Psoas muscle (tissue), 8 donors: ENCODE measurements around the gene CCND1. TPM values are rescaled to one million over a fixed set of nuclear protein-coding genes. Genes with fewer than 3 reads are reported as not detected.
A peak's percentile ranks its signal among the peaks of the same experiment; 100 is the strongest.

Experiments
- ATAC-seq, 4 donors: fragments of 200-7000 bp; cut with Tn5 transposase; one replicate each; pipeline ENCODE4 v1.9.1; 2020; ENCODE audit warnings: moderate library complexity in 3 of 4, mild to moderate bottlenecking in 2 of 4
- DNase-seq, 2 donors: peaks; one replicate each; pipeline ENCODE4 v3.0.0-alpha.2; 2020
- H3K27ac ChIP-seq: fragments of 200-600 bp; one replicate; pipeline ENCODE4 v1.8.0; 2022
- H3K27me3 ChIP-seq, 3 donors: fragments of 200-600 bp in 1 of 3; one replicate each; pipeline versions ENCODE4 v1.6.1 to v1.8.0; 2013 to 2022; ENCODE audit warnings: low read length in 2 of 3, mild to moderate bottlenecking in 2 of 3, moderate library complexity in 1 of 3; ENCODE audit not compliant: insufficient read depth in 3 of 3
- H3K36me3 ChIP-seq, 2 donors: fragments of 200-600 bp in 1 of 2; one replicate each; pipeline versions ENCODE4 v1.6.1 to v1.8.0; 2013 to 2022; ENCODE audit warnings: low read depth in 1 of 2, mild to moderate bottlenecking in 1 of 2, moderate library complexity in 1 of 2; ENCODE audit not compliant: insufficient read depth in 1 of 2
- H3K4me1 ChIP-seq: fragments of 200-600 bp; one replicate; pipeline ENCODE4 v1.8.0; 2022
- H3K4me3 ChIP-seq: fragments of 200-600 bp; one replicate; pipeline ENCODE4 v1.8.0; 2022; ENCODE audit warnings: mild to moderate bottlenecking
- H3K9me3 ChIP-seq: fragments of 200-600 bp; one replicate; pipeline ENCODE4 v1.8.0; 2022
- WGBS, 3 donors: extraction: QIAGEN DNeasy Blood & Tissue Kit; methylation state at CpG; one replicate each; pipeline versions ENCODE4 v1.1.6 to v1.1.7; 2013; 5-methylcytosine and 5-hydroxymethylcytosine counted together
- intact Hi-C, 2 donors: fragments of 100-400 bp; cut with DNase I; formaldehyde crosslinking; loops; one replicate each; pipeline versions ENCODE4 v1.11.0 to v1.14.2; 2022
- polyA plus RNA-seq, 3 donors: library from polyadenylated mRNA; stranded (reverse); fragments of 200-250 nt; gene quantifications; one replicate each; pipeline ENCODE4 v1.2.3, GENCODE V29; 2013
- total RNA-seq, 4 donors: library from RNA; stranded (reverse); fragmentation: NEBNext Ultra II Directional in 2 of 4; extraction: Animal tissue kit (Norgen Biotek cat#: 25700) in 2 of 4; gene quantifications; one replicate each; pipeline versions ENCODE4 v1.2.1 to v1.2.4, GENCODE V29; 2021 to 2023
- TF ChIP-seq, protein P1 (sequence below): fragments of 200-600 bp; IDR thresholded peaks from one replicate; pipeline ENCODE4 v1.8.0; 2022; ENCODE audit warnings: antibody characterized with exemption
- donor health status: healthy with polysubstance abuse.
- donor health status: DM: no; HTN: no; CAD: no; lungs with moderate emphysema.
- donor health status: Bipolar disorder and iron deficiency.
- donor health status: healthy.
- donor health status: DM: yes; HTN: yes; CAD: no.
- donor health status: DM: no; HTN: no; CAD: no.
- donor health status: DM: no; HTN: no; CAD: no.
- donor health status: DM: yes; HTN: yes; CAD: no.

The CCND1 gene
- total and polyA plus RNA-seq, 7 donors, result 1.8 to 11.3 (median 6.5) TPM

GRCh38 chr11:69700278-69701140 is 59.6 kb downstream of the CCND1 start:
- ATAC-seq, result no peak
- H3K27ac ChIP-seq, result no peak overlapping the region
- H3K9me3 ChIP-seq, result no peaks in the 10 kb centered on the region
- intact Hi-C loops, result no loop called here
- no peak overlapping the region for H3K4me3 ChIP-seq
- H3K27me3 ChIP-seq, result peaks cover 0 to 94% (median 28%) of the 10 kb centered on the region in 3 donors
- DNase-seq, result peak in 1 of 2 donors; percentile 72
- TF ChIP-seq, protein P1, sequence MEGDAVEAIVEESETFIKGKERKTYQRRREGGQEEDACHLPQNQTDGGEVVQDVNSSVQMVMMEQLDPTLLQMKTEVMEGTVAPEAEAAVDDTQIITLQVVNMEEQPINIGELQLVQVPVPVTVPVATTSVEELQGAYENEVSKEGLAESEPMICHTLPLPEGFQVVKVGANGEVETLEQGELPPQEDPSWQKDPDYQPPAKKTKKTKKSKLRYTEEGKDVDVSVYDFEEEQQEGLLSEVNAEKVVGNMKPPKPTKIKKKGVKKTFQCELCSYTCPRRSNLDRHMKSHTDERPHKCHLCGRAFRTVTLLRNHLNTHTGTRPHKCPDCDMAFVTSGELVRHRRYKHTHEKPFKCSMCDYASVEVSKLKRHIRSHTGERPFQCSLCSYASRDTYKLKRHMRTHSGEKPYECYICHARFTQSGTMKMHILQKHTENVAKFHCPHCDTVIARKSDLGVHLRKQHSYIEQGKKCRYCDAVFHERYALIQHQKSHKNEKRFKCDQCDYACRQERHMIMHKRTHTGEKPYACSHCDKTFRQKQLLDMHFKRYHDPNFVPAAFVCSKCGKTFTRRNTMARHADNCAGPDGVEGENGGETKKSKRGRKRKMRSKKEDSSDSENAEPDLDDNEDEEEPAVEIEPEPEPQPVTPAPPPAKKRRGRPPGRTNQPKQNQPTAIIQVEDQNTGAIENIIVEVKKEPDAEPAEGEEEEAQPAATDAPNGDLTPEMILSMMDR, result no peak
- 37 to 41% (median 40%) methylated on average over 20 of the region's 20 CpGs for WGBS, 3 donors
- no peaks in the 10 kb centered on the region for H3K36me3 ChIP-seq
- H3K4me1 ChIP-seq, result peaks cover 6% of the 10 kb centered on the region

DNA sequence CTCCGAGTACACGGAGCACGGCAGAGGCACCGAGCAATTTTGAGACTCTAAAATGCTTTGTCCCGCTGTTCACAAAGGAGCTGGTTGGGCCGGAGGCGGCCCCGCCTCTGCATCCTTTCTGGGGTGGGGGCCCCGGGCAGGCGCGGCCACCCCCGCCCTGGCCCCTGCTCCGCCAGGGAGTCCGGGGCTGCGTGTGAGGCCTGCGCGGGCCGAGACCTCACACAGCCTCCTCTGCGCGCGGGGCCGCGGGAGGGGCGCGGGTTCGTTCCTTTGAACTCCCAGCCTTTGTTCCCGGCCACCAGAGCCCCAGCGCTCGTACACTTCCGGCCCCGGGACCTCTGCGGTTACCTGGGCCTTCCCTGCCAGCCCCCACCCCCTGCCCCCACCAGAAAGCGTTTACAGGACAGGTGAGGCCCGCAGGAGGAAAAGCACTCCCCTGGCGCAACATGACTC is 61.3 kb downstream of the CCND1 start:
- Histone ChIP-seq H3K9me3 (no peaks in the 10 kb centered on the region), H3K36me3 (no peaks in the 10 kb centered on the region), H3K4me3 (no peak overlapping the region), H3K27ac (no peak overlapping the region), H3K4me1 (peaks cover 6% of the 10 kb centered on the region), H3K27me3 (peaks cover 0 to 95% (median 30%) of the 10 kb centered on the region in 3 donors)
- DNase-seq, result no peak
- intact Hi-C loops, result no loop called here
- 13 to 21% (median 17%) methylated on average over 32 to 35 of the region's 35 CpGs for WGBS, 3 donors
- ATAC-seq, result no peak
- TF ChIP-seq, protein P1, result no peak

GRCh38 chr11:69702769-69703452 is 62.0 kb downstream of the CCND1 start:
- WGBS, 3 donors, result 8 to 13% (median 9%) methylated on average over 44 to 45 of the region's 45 CpGs
- intact Hi-C loops, result no loop called here

DNA sequence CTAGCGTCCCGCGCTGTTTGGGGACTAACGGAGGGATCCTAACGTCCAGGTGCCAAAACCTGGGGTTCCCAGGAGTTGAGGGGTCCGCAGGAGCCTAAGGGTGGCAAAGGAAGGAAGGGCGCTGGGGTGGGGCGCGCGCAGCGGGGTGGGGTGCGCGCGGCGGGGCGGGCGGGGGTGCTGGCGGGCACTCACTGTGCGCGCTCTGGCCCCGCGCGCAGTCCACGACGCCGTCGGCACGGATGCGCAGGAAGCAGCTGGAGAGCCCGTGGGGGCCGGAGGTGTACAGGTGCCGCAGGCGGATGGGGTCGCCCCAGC is 62.5 kb downstream of the CCND1 start:
- H3K27me3 ChIP-seq, result peaks cover 0 to 90% (median 28%) of the 10 kb centered on the region in 3 donors
- H3K27ac ChIP-seq, result no peak overlapping the region
- ATAC-seq (no peak), DNase-seq (no peak)
- H3K36me3 ChIP-seq, result no peaks in the 10 kb centered on the region
- peaks cover 6% of the 10 kb centered on the region for H3K4me1 ChIP-seq
- WGBS, 3 donors, result 1 to 3% (median 2%) methylated on average over 24 to 34 of the region's 34 CpGs
- no peaks in the 10 kb centered on the region for H3K9me3 ChIP-seq
- TF ChIP-seq, protein P1, result no peak
- no peak overlapping the region for H3K4me3 ChIP-seq
- intact Hi-C loops, result no loop called here

More at GRCh38 chr11:69702769-69703452, 62.0 kb downstream of the CCND1 start:
- Histone ChIP-seq H3K4me1 (peaks cover 6% of the 10 kb centered on the region), H3K27me3 (peaks cover 0 to 94% (median 30%) of the 10 kb centered on the region in 3 donors), H3K9me3 (no peaks in the 10 kb centered on the region), H3K4me3 (no peak overlapping the region), H3K36me3 (no peaks in the 10 kb centered on the region), H3K27ac (no peak overlapping the region)
- DNase-seq (no peak), ATAC-seq (no peak)
- TF ChIP-seq, protein P1, result no peak

Other genes starting within 250 kb of the CCND1 start
- gene LINC01488, start 159.5 kb upstream of the CCND1 start, total RNA-seq, result not detected
- under 1 TPM in 1 of 3 donors, not detected in 2; 0.03 TPM for gene LINC01488, start 159.5 kb upstream of the CCND1 start, polyA plus RNA-seq
- gene LTO1, start 34.2 kb downstream of the CCND1 start, total RNA-seq, result 10 to 100 TPM in 1 of 4 donors, 1 to 10 TPM in 3; 8.5 to 15.5 (median 8.7) TPM
- 10 to 100 TPM in 2 of 3 donors, 1 to 10 TPM in 1; 9.2 to 28.1 (median 21.0) TPM for gene LTO1, start 34.2 kb downstream of the CCND1 start, polyA plus RNA-seq
- not detected for gene FGF19, start 62.9 kb downstream of the CCND1 start, total RNA-seq
- gene FGF19, start 62.9 kb downstream of the CCND1 start, polyA plus RNA-seq, result not detected
- gene FGF4, start 134.2 kb downstream of the CCND1 start, total RNA-seq, result not detected
- not detected for gene FGF4, start 134.2 kb downstream of the CCND1 start, polyA plus RNA-seq
- not detected for gene FGF3, start 178.3 kb downstream of the CCND1 start, total RNA-seq
- gene FGF3, start 178.3 kb downstream of the CCND1 start, polyA plus RNA-seq, result not detected